Astrocyte (in vitro differentiated cells and primary cell): Measurements from ENCODE around the gene TSACC.

Experiments
- CTCF ChIP-seq: IDR thresholded peaks from 2 replicates; pipeline ENCODE4 v1.5.1; 2011; ENCODE audit warnings: low read depth, mild to moderate bottlenecking, inconsistent platforms, low read length, moderate library complexity; ENCODE audit not compliant: insufficient read depth
- EZH2 ChIP-seq: IDR thresholded peaks from 2 replicates; pipeline ENCODE4 v1.6.1; 2012; ENCODE audit warnings: mild to moderate bottlenecking, low read length, inconsistent platforms; ENCODE audit not compliant: insufficient read depth

GRCh38 chr1:156291226-156292061, 46.9 kb upstream of the TSACC start:
- TF ChIP-seq CTCF (no peak), EZH2 (no peak)
